GM21381 (cell line): ENCODE data around the gene GAS1.

Experiments
- ATAC-seq: cut with Tn5 transposase; IDR thresholded peaks from one replicate; pipeline ENCODE4 v1.9.1; 2021; ENCODE audit warnings: mild to moderate bottlenecking, moderate library complexity; ENCODE audit not compliant: unreplicated experiment

GAS1 gene

GRCh38 chr9:86926145-86926544 is 21.2 kb downstream of the GAS1 start:
- ATAC-seq = no peak

- ATAC-seq = no peak
Measured at GRCh38 chr9:86925686-86926085, 21.6 kb downstream of the GAS1 start.

DNA sequence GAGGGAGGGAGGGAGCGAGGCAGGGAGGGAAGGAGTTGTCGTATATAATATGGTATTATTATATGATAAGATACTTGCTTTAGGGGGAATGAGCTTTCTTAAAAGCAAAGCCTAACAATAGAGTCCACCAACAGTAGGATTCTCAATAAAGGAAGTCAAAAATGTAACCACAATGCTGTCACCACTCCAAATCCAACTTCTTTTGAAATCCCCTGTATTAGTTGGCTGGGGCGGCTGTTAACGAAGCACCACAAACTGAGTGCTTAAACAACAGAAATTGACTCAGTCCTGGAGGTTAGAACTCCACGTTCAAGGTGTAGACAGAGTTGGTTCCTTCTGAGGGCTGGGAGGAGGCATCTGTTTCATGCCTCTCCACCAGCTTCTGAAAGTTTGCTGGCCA is 23.1 kb downstream of the GAS1 start:
- ATAC-seq = no peak

- ATAC-seq = no peak
Measured at GRCh38 chr9:86921151-86921923, 26.0 kb downstream of the GAS1 start.

- ATAC-seq = no peak
Measured at GRCh38 chr9:86918556-86918955, 28.8 kb downstream of the GAS1 start.

- ATAC-seq = no peak
Measured at GRCh38 chr9:86912210-86912609, 35.1 kb downstream of the GAS1 start.

- ATAC-seq = no peak
Measured at GRCh38 chr9:86909388-86909787, 37.9 kb downstream of the GAS1 start.

DNA sequence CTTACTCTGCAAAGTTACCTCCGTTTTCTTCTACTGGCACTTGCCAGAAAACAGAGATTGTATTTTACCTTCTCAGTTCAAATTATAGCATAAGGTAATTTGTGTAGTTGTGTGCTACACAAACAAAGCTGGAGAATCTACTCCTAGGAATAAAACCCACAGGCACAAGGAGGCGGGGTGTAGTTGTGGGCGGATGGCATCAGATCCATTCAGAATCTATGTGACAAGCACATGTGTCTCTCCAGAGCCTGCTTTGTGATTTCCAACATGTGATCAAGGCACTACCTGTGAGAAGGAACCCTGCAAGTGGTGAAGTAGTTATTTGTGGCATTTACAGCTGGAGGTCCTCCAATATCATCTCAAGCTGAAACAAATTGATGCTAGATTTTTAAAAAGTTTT is 39.0 kb downstream of the GAS1 start:
- ATAC-seq = no peak

- ATAC-seq = no peak
Measured at GRCh38 chr9:86907346-86907745, 40.0 kb downstream of the GAS1 start.

- no peak for ATAC-seq
Measured at GRCh38 chr9:86903734-86904085, 43.6 kb downstream of the GAS1 start.

GRCh38 chr9:86902991-86903733 is 44.1 kb downstream of the GAS1 start:
- no peak for ATAC-seq

DNA sequence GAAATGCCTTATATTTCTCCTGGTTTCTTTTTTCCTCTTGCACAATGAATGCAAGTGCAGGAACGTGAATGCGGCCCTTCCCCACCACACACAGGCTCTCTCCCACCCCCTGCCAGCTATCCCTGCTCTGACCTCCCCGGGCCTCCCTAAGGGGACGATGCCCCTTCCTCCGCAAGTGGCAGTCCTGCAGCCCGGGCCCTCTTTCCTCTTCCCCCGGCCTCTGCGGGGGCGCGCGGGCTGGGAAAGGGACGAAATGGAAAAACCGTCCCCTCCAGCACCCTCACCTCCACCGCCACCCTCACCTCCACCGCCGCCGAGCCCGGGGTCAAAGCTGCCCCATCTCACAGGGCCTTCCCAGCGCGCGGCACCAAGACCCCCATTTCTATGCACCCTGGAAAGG is 44.7 kb downstream of the GAS1 start:
- no peak for ATAC-seq

GRCh38 chr9:86902176-86902575 is 45.1 kb downstream of the GAS1 start:
- no peak for ATAC-seq

DNA sequence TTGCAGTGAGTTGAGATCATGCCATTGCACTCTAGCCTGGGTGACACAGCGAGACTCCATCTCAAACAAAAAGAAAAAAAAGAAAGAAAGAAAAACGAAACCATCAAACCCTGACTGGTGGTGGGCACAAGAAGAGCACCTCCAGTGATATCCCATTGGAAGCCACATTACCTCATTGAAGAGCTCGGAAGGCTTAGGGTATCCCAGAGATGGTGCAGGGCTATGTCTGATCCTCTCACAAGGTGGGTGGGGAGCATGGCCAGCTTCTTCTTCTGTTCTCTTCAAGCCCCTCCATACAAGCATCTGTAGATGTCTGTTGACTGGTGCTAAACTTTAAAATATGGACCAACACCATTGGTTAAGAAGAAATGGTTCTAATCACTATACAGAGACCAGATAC is 45.8 kb downstream of the GAS1 start:
- ATAC-seq = no peak
